KBM-7 (cell line): ENCODE results near the gene PSMG1.
A peak's percentile ranks its signal among the peaks of the same experiment; 100 is the strongest.
"Not testable (repeated sequence)": the region's sequence is repeated elsewhere in the genome, so short reads cannot be mapped to it uniquely, and the experiment has no call there.

Experiments
- DNase-seq: peaks from one replicate; pipeline ENCODE4 v3.0.0-alpha.2; 2015
- in situ Hi-C: fragments of 300-500 bp; cut with MboI; formaldehyde crosslinking; loops from 2 replicates; pipeline ENCODE4 v1.14.3; 2020; ENCODE audit warnings: low sequenced_read_pairs, low pct_unique_long_range_greater_than_20kb, mixed read lengths

Gene PSMG1

DNA sequence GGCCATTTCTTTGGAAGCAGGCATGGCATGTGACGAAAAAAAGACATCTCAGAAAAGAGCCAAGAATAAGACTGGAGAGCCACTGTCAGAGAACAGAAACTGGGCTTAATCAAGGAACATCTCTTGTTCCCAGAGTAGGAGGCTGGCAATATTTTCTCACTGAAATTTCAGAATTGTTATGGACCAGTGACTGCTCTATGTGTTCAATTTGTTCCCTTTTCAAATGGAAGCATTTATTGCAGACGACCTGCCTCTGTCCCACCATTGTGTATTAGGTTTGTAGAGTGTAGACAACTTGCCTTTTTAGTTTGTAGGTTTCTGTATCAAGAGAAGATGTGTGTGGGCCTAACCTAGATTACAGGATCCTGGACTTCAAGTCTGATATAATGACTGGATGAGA, 18.7 kb downstream of the PSMG1 start:
- DNase-seq, result no peak
- in situ Hi-C loops, result no loop called here

- in situ Hi-C loops, result no loop called here
- DNase-seq, result no peak
These were observed 22.2 kb downstream of the PSMG1 start for GRCh38 chr21:39161064-39161463.

DNA sequence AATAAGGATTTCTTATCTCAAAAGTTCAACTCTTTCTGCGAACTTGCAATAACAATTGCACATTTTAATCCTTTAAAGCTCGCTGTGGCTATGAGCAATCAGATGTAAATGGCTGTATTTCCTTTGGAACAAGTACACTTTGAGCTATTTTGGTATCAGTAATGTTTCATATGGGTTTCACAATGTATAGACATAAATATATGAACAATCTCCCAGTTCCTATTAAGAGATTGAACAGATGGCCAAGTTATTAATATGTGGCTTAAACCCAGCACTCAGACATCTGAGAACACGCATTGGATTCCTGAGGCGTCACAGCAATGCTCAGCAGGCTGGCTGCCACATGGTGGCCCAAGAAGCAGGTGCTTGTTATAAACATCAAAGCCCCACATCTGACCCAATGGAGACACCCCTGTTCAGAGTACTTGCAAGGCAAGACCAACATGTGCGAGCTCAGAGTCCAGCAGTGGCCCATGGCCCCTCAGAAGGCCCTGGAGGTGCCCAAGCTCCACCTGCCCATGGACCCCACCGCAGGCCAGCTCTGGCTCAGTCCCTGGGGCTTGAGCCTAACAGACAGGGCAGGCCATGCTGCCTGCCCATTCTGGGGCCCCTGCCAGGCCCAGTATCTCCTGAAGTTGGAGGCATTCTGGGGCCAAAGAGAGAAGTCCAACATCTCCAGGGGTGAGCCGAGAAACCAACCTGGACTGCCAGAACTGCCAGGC, 23.7 kb downstream of the PSMG1 start:
- no peak for DNase-seq
- in situ Hi-C loops, result no loop called here

DNA sequence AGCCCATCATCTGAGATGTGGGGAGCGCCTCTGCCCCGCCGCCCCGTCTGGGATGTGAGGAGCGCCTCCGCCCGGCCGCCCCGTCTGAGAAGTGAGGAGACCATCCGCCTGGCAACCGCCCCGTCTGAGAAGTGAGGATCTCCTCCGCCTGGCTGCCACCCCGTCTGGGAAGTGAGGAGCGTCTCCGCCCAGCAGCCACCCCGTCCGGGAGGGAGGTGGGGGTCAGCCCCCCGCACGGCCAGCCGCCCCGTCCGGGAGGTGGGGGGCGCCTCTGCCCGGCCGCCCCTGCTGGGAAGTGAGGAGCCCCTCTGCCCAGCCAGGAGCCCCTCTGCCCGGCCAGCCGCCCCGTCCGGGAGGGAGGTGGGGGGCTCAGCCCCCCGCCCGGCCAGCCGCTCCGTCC, 26.0 kb downstream of the PSMG1 start:
- DNase-seq, in situ Hi-C loops: not testable (repeated sequence)

DNA sequence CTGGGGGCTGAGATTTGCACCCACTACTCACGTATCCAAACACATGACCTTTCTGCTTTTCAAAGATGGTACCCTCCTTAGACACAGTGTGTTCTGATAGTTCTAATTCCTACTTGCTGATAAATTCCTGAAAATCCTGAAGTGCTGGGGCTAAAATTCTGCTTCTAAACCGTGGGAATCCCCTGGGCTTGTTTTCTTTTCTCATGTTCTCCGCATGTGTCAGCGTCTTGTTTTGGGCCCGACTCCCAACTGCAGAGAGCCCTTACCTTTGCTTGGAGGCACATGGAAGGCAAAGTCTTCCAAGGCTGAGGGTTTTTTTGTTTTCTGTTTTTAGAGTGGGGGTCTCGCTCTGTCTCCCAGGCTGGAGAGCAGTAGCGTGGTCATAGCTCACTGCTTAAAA, 27.2 kb downstream of the PSMG1 start:
- DNase-seq, result no peak
- in situ Hi-C loops, result no loop called here

DNA sequence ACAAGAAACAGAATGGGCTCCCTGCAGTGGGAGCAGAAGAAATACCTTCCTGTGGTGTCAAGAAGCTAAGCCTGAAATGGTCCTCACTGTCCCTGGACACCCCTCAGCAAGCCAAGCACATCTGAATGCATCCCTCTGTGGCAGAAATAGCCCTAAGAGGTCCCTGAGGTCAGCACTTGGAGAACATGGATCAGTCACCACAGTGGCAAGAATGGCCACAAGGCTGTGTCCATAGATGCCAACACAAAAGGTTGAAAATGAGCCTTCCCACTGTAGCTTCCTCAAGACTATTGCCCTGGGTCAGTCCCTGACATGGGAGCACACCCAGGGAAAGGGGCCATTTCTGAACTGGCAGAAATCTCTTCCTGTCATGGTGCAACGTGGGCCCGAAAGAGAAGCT, 27.7 kb downstream of the PSMG1 start:
- no peak for DNase-seq
- in situ Hi-C loops, result no loop called here

DNA sequence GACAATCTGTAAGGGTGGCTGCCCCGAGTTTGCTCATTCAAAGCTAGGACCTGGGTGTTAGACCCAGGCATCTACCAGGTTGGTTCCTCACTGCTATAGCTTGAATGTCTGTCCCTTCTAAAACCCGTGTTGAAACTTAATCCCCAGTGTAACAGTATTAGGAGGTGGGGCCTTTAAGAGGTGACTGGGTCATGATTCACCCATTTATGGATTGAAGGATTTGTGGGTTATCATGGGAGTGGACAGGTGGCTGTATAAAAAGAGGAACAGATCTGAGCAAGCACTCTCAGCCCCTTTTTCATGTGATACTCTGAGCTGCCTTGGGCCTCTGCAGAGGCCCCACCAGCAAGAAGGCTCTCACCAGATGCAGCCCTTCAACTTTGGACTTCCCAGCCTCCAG, 29.4 kb downstream of the PSMG1 start:
- DNase-seq, result no peak
- in situ Hi-C loops, result no loop called here

DNA sequence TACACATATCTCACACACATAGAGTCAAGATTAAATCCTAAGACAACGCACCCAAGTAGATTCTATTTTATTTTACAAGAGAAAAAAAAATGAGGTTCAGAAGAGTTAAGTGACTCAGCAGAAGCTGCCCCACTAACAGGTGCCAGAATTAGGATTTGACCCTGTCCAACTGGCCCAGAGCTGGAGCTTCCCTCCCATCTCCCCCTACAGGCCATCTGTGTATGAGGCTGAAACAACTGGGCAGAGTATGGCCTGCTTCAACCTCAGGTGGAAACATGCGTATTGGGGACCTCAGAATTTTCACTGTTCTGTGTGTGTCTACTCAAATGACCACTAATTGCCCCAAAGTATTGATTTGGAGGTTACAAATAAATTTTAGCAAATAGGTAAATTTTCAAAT, 29.9 kb downstream of the PSMG1 start:
- no peak for DNase-seq
- in situ Hi-C loops, result no loop called here

DNA sequence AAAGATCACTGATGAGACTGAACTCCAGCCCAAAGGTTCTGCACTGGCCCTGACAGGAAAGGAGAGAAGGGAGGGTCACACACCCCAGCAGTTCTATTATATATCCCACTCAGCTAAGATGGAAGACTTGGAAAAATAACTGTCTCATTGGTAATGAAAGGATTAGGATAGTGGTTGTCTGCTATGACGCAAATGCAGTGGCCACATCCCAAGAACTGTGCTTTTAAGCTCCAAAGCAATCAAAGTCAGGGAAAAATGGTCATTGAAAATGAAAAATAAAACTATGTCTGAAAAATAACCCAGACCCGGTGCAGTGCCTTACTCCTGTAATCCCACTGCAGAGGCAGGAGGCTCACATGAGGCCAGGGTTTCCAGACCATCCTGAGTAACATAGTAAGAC, 31.0 kb downstream of the PSMG1 start:
- in situ Hi-C loops, result no loop called here
- no peak for DNase-seq

DNA sequence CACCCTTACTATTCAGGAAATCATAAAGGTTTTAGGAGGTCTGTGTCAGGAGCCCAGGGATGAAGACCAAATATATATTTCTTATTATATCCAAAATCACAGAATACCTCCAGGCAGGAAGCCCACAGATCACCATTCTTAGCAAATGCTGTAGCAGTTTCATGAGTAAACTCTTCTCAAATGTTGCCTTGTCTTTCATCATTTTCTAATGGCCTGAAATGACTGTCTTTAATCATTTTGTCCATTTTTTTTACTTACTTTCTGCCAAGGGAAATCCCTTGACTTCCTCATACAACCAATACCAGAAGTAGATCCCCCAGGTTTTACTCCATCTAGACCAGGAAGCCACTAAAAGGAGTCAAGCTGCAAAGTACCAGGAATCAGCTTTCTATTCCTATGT, 32.4 kb downstream of the PSMG1 start:
- no peak for DNase-seq
- in situ Hi-C loops, result no loop called here

DNA sequence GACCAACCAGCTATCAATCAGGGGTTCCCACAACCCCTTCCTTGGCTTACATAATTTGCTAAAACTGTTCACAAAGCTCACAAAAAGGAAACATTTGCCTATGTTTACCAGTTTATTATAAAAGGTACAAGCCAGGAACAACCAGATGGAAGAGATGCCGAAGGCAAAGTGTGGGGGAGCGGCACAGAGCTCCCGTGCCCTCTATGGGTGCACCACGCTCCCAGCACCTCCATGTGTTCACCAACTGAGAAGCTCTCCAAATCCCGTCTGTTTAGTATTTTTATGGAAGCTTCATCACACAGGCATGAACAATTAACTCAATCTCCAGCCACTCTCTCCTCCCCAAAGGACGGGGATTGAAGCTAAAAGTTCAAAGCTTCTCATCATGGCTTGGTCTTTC, 32.9 kb downstream of the PSMG1 start:
- no peak for DNase-seq
- in situ Hi-C loops, result no loop called here

- DNase-seq, result no peak
- in situ Hi-C loops, result loop anchor here (25.0 kb wide), 3 partner anchors 413 to 938 kb away; partner anchors contain the start of gene ERG
These were observed 33.4 kb downstream of the PSMG1 start for GRCh38 chr21:39149882-39150281.

DNA sequence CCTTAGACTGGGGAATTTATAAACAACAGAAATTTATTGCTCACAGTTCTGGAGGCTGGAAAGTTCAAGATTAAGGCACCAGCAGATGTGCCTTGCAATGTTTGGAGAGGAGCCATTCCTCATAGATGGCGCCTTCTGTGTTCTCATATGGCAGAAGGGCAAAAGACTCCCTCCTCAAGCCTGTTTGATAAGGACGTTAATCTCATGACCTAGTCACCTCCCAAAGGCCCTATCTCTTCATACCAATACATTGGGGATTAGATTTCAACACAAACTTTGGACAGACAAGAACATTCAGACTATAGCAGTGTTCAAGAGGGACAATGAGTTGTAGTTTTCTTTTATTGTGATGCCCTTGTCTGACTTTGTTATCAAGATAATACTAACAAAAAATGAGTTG, 34.3 kb downstream of the PSMG1 start:
- in situ Hi-C loops, result loop anchor here (25.0 kb wide), 3 partner anchors 412 to 937 kb away; partner anchors contain the start of gene ERG
- no peak for DNase-seq

DNA sequence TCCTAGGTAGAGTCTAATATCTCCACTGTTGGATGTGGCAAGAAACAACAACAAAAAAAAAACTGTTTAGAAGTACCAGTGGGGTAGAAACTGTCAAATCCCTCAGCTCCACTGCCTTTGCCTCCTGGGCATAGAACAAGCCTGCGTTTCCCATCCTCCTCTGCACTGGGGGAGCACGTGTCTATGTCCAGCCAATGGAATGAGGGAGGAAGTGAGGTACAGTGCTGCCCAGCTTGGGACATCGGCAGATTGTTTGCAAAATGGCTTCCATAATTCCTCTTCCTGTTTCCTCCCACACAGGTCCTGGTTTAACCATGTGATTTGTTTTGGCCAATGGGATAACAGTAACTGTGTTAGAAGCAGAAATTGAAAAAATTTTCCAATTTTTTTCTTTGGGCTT, 39.1 kb downstream of the PSMG1 start:
- in situ Hi-C loops, result loop anchor here (25.0 kb wide), 3 partner anchors 407 to 932 kb away; partner anchors contain the start of gene ERG
- no peak for DNase-seq

- no peak for DNase-seq
- in situ Hi-C loops, result loop anchor here (25.0 kb wide), 3 partner anchors 406 to 931 kb away; partner anchors contain the start of gene ERG
These were observed 40.3 kb downstream of the PSMG1 start for GRCh38 chr21:39142972-39143371.

- no peak for DNase-seq
- in situ Hi-C loops, result loop anchor here (25.0 kb wide), 3 partner anchors 404 to 929 kb away; partner anchors contain the start of gene ERG
These were observed 41.7 kb downstream of the PSMG1 start for GRCh38 chr21:39141502-39141901.

GRCh38 chr21:39137248-39138178, 45.7 kb downstream of the PSMG1 start:
- DNase-seq, result peak; percentile 33
- in situ Hi-C loops, result loop anchor here (25.0 kb wide), 3 partner anchors 400 to 925 kb away; partner anchors contain the start of gene ERG

- in situ Hi-C loops, result loop anchor here (25.0 kb wide), 3 partner anchors 399 to 924 kb away; partner anchors contain the start of gene ERG
- no peak for DNase-seq
These were observed 46.5 kb downstream of the PSMG1 start for GRCh38 chr21:39136711-39137110.

GRCh38 chr21:39136138-39136537, 47.1 kb downstream of the PSMG1 start:
- peak; percentile 56 for DNase-seq
- in situ Hi-C loops, result loop anchor here (25.0 kb wide), 3 partner anchors 399 to 924 kb away; partner anchors contain the start of gene ERG
